HG03045 (cell line): ENCODE results near the gene NQO2.
"Not testable (repeated sequence)": the region's sequence is repeated elsewhere in the genome, so short reads cannot be mapped to it uniquely, and the experiment has no call there.

ENCODE experiments used
- ATAC-seq: cut with Tn5 transposase; IDR thresholded peaks from one replicate; pipeline ENCODE4 v1.9.1; 2021; ENCODE audit warnings: mild to moderate bottlenecking, moderate library complexity; ENCODE audit not compliant: unreplicated experiment

Gene NQO2

GRCh38 chr6:2970034-2970685, 29.5 kb upstream of the NQO2 start:
- ATAC-seq = no peak

GRCh38 chr6:2970753-2971419, 28.8 kb upstream of the NQO2 start:
- ATAC-seq = peak; percentile 50

GRCh38 chr6:2971420-2972218, 28.1 kb upstream of the NQO2 start, which contains the start of gene SERPINB6:
Gene SERPINB6, minus strand, starts transcription at chr6:2971567. Its CDS starts 12,235 bp downstream, at chr6:2959332.
- peak; percentile 53 for ATAC-seq

- ATAC-seq = not testable (repeated sequence)
Observed at GRCh38 chr6:2972219-2972487, 27.5 kb upstream of the NQO2 start.

- not testable (repeated sequence) for ATAC-seq
Observed at GRCh38 chr6:2972685-2973084, 27.0 kb upstream of the NQO2 start.

GRCh38 chr6:2973180-2973579, 26.5 kb upstream of the NQO2 start:
- ATAC-seq = not testable (repeated sequence)

- no peak for ATAC-seq
Observed at GRCh38 chr6:2973676-2974075, 26.0 kb upstream of the NQO2 start.

- ATAC-seq = no peak
Observed at GRCh38 chr6:2976060-2976459, 23.6 kb upstream of the NQO2 start.

GRCh38 chr6:2976571-2977085, 23.1 kb upstream of the NQO2 start:
- no peak for ATAC-seq

GRCh38 chr6:2977290-2977689, 22.4 kb upstream of the NQO2 start:
- no peak for ATAC-seq

GRCh38 chr6:2977799-2978590, 21.7 kb upstream of the NQO2 start:
- no peak for ATAC-seq

GRCh38 chr6:2978923-2979322, 20.8 kb upstream of the NQO2 start:
- ATAC-seq = no peak

GRCh38 chr6:2979819-2980464, 19.8 kb upstream of the NQO2 start:
- ATAC-seq = no peak

- ATAC-seq = no peak
Observed at GRCh38 chr6:2980465-2980855, 19.2 kb upstream of the NQO2 start.

GRCh38 chr6:2982426-2983117, 17.1 kb upstream of the NQO2 start:
- ATAC-seq = no peak

GRCh38 chr6:2984738-2985406, 14.8 kb upstream of the NQO2 start:
- no peak for ATAC-seq

GRCh38 chr6:2986722-2987221, 12.9 kb upstream of the NQO2 start:
- no peak for ATAC-seq

- ATAC-seq = no peak
Observed at GRCh38 chr6:2988094-2988425, 11.6 kb upstream of the NQO2 start.
